ENCODE data around the gene TEX54.

The TEX54 gene

GRCh38 chr11:62823677-62824076, 9.0 kb downstream of the TEX54 start:
- H3K9me3 ChIP-seq, result no peaks in the 10 kb centered on the region
- H3K27me3 ChIP-seq, result no peaks in the 10 kb centered on the region
- peaks cover 93% of the 10 kb centered on the region for H3K36me3 ChIP-seq
- no peak overlapping the region for H3K27ac ChIP-seq
- TF ChIP-seq, protein P1, sequence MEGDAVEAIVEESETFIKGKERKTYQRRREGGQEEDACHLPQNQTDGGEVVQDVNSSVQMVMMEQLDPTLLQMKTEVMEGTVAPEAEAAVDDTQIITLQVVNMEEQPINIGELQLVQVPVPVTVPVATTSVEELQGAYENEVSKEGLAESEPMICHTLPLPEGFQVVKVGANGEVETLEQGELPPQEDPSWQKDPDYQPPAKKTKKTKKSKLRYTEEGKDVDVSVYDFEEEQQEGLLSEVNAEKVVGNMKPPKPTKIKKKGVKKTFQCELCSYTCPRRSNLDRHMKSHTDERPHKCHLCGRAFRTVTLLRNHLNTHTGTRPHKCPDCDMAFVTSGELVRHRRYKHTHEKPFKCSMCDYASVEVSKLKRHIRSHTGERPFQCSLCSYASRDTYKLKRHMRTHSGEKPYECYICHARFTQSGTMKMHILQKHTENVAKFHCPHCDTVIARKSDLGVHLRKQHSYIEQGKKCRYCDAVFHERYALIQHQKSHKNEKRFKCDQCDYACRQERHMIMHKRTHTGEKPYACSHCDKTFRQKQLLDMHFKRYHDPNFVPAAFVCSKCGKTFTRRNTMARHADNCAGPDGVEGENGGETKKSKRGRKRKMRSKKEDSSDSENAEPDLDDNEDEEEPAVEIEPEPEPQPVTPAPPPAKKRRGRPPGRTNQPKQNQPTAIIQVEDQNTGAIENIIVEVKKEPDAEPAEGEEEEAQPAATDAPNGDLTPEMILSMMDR (IDR thresholded peaks at IDR 0.05), result no peak
- no peaks in the 10 kb centered on the region for H3K4me1 ChIP-seq (ENCODE audit: control insufficient read depth in 1 of 2, insufficient read depth in 1 of 2, low read depth in 1 of 2, low read length in 1 of 2)
- no peak overlapping the region for H3K4me3 ChIP-seq (ENCODE audit: low read depth in 1 of 2, low read length in 1 of 2)

- no peaks in the 10 kb centered on the region for H3K27me3 ChIP-seq
- peaks cover 29% of the 10 kb centered on the region for H3K36me3 ChIP-seq
- H3K27ac ChIP-seq, result peak overlapping the region; percentile 89
- TF ChIP-seq, protein P1 (IDR thresholded peaks at IDR 0.05), result no peak
- H3K9me3 ChIP-seq, result no peaks in the 10 kb centered on the region
- peak overlapping the region; percentile 57 to 58 for H3K4me3 ChIP-seq (ENCODE audit: low read depth in 1 of 2, low read length in 1 of 2)
- H3K4me1 ChIP-seq (ENCODE audit: control insufficient read depth in 1 of 2, insufficient read depth in 1 of 2, low read depth in 1 of 2, low read length in 1 of 2), result peaks cover 40 to 41% of the 10 kb centered on the region in 2 experiments
These were observed 15.5 kb downstream of the TEX54 start for GRCh38 chr11:62817129-62817528.

DNA sequence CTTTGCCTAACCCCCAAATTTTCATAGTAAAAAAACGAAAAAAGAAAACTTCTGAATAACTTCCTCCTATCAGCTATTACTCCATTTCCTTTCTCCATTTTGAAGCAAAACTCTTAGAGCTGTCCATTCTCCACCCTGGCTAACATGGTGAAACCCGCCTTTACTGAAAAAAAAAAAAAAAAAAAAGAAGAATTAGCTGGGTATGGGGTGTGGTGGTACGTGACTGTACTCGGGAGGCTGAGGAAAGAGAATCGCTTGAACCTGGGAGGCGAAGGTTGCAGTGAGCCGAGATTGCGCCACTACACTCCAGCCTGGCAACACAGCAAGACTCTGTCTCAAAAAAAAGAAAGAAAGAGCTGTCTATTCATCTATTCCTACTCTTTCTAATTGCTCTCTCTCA, 16.1 kb downstream of the TEX54 start:
- peaks cover 23% of the 10 kb centered on the region for H3K36me3 ChIP-seq
- no peaks in the 10 kb centered on the region for H3K27me3 ChIP-seq
- H3K9me3 ChIP-seq, result no peaks in the 10 kb centered on the region
- H3K27ac ChIP-seq, result peak overlapping the region; percentile 89
- H3K4me3 ChIP-seq (ENCODE audit: low read depth in 1 of 2, low read length in 1 of 2), result peak overlapping the region; percentile 57 to 58
- TF ChIP-seq, protein P1 (IDR thresholded peaks at IDR 0.05), result no peak
- H3K4me1 ChIP-seq (ENCODE audit: control insufficient read depth in 1 of 2, insufficient read depth in 1 of 2, low read depth in 1 of 2, low read length in 1 of 2), result peaks cover 40 to 41% of the 10 kb centered on the region in 2 experiments

DNA sequence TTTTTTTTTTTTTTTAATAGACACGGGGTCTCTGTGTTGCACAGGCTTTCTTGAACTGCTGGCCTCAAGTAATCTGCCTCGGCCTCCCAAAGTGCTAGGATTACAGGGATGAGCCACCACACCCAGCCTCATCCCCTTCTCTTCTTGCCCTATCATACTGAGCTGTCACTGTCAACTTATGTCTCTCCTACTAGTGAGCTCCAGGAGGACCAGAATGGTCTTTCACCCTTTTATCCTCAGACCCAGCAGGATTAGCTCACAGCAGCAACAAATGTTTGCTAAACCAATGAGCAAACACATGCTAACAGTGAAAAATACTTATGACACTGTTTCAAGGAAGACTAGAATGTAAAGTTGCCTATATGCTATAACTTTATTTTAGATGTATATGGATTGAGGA, 21.0 kb downstream of the TEX54 start:
- Histone ChIP-seq H3K36me3 (no peaks in the 10 kb centered on the region), H3K27me3 (no peaks in the 10 kb centered on the region), H3K9me3 (no peaks in the 10 kb centered on the region), H3K4me3 (ENCODE audit: low read depth in 1 of 2, low read length in 1 of 2) (no peak overlapping the region), H3K27ac (no peak overlapping the region), H3K4me1 (ENCODE audit: control insufficient read depth in 1 of 2, insufficient read depth in 1 of 2, low read depth in 1 of 2, low read length in 1 of 2) (peaks cover 45 to 49% of the 10 kb centered on the region in 2 experiments)
- TF ChIP-seq, protein P1 (IDR thresholded peaks at IDR 0.05), result no peak

DNA sequence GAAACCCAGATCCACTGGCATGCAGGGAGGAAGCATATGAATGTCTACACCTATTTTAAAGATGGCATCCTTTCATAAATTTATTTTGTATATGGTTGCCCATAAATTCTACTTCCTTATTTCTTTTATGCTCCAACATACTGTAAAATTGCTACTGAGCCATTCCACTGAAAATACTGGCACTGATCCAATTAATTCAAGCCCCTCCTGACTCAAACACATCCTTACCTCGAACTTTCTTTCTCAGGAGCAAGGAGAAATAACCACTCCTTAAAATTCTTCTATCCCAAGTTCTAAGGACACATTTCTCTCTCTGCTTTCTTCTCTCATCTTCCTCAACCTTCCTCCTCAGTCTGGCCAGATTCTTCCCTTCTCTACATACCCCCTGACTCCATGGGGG, 21.9 kb downstream of the TEX54 start:
- no peaks in the 10 kb centered on the region for H3K27me3 ChIP-seq
- H3K4me3 ChIP-seq (ENCODE audit: low read depth in 1 of 2, low read length in 1 of 2), result no peak overlapping the region
- H3K36me3 ChIP-seq, result no peaks in the 10 kb centered on the region
- no peaks in the 10 kb centered on the region for H3K9me3 ChIP-seq
- H3K27ac ChIP-seq, result peak overlapping the region; percentile 48
- H3K4me1 ChIP-seq (ENCODE audit: control insufficient read depth in 1 of 2, insufficient read depth in 1 of 2, low read depth in 1 of 2, low read length in 1 of 2), result peaks cover 45 to 49% of the 10 kb centered on the region in 2 experiments
- TF ChIP-seq, protein P1 (IDR thresholded peaks at IDR 0.05), result no peak

Measured in neutrophil (primary cell).